Uterus (tissue), 2 donors: ENCODE results near the gene HOXB7.

Source experiments
- POLR2A ChIP-seq, 2 donors: fragments of 450-650 bp; IDR thresholded peaks; one replicate each; pipeline ENCODE4 v1.6.1; 2016; ENCODE audit warnings: antibody characterized with exemption in 2 of 2, mild to moderate bottlenecking in 1 of 2, moderate library complexity in 1 of 2
- TF ChIP-seq, protein P1 (sequence below), 4 experiments: fragments of 200-600 bp in 2 of 4; fragments of 450-650 bp in 2 of 4; sonication (generic) in 2 of 4; IDR thresholded peaks; one replicate each; pipeline ENCODE4 v1.5.1; 2016 to 2019; ENCODE audit warnings: antibody characterized with exemption in 4 of 4, mild to moderate bottlenecking in 2 of 4, moderate library complexity in 1 of 4

DNA sequence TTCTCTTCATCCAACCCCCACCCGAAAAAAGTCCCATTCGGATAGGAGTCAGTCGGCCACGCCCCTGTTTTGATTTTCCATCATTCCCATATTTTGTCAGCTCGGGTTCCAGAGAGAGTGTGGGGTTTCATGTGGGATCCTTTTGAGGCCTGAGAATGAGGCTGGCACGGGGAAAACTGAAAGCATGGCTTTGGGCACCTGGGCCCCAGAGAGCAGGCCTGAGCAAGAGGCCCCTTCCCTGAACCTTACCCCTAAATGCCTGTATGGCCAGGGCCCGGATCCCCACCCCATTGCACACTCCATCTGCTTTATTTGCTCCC lies 28.1 kb downstream of the HOXB7 start:
- TF ChIP-seq, protein P1, sequence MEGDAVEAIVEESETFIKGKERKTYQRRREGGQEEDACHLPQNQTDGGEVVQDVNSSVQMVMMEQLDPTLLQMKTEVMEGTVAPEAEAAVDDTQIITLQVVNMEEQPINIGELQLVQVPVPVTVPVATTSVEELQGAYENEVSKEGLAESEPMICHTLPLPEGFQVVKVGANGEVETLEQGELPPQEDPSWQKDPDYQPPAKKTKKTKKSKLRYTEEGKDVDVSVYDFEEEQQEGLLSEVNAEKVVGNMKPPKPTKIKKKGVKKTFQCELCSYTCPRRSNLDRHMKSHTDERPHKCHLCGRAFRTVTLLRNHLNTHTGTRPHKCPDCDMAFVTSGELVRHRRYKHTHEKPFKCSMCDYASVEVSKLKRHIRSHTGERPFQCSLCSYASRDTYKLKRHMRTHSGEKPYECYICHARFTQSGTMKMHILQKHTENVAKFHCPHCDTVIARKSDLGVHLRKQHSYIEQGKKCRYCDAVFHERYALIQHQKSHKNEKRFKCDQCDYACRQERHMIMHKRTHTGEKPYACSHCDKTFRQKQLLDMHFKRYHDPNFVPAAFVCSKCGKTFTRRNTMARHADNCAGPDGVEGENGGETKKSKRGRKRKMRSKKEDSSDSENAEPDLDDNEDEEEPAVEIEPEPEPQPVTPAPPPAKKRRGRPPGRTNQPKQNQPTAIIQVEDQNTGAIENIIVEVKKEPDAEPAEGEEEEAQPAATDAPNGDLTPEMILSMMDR (IDR thresholded peaks at IDR 0.05): no peak
- TF ChIP-seq POLR2A (IDR thresholded peaks at IDR 0.05): no peak
